ENCODE data around the gene SNPH.

SNPH gene

DNA sequence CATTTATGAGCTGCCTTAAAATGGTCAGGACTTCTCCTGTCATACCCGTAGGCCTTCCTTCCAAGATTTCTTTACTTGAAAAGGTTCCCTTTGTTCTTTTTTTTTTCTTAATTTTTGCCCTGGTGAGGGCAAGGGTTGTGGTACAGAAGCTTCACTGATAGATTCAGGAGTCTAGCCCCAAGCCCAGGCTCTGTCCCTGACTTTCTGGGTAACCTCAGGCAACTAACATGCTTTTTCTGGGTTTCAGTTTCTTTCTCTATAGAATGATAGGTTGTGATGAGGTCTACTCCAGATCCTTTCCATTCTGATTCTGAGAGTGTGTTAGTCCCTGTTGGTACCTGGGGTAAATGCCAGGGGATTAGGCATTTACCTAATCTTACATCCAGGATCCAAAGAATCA, 21.2 kb downstream of the SNPH start:
- DNase-seq (ENCODE audit: low read depth), result no peak

GRCh38 chr20:1287787-1288569, 21.9 kb downstream of the SNPH start:
- DNase-seq (ENCODE audit: low read depth), result no peak

- DNase-seq (ENCODE audit: low read depth), result no peak
These were observed 25.2 kb downstream of the SNPH start for GRCh38 chr20:1291191-1291741.

DNA sequence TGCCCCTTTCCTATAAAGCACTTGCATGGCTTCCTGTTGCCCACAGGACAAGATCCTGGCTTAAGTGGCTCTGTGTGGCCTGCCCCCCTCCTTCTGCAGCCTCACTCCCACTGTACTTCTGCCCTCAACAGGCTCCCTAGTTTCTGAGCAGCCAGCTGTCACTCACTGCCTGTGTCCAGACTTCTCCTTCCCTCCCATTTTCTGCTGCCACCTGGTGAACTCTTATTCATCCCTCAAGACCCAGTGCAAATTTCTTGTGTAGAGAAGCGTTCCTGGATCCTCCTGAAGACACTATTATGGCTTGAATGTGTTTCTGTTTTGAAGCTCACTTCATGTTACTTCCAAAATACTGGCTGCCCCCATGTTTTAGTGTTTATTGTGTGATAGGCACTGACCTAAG, 26.5 kb downstream of the SNPH start:
- DNase-seq (ENCODE audit: low read depth), result no peak

- DNase-seq (ENCODE audit: low read depth), result no peak
These were observed 27.7 kb downstream of the SNPH start for GRCh38 chr20:1293641-1294379.

DNA sequence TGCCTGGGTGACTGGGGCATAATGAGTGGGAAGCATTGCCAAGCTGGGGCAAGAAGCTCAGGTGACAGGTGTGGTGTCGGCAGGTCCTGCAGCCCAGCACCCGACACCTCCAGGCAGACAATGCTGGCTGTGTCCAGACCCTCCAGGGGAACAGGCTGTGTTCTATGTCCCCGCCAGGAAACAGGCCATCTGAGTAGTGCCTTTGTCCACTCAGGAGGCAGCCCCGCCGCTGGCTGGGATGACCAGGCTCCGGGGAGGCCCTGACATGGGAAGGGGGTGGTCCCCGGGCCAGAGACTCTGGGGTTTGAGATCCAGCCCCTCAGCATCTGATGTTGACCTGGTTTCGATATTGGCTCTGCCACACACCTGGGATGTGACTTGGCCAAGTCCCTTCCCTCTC, 28.4 kb downstream of the SNPH start:
- DNase-seq (ENCODE audit: low read depth), result no peak

DNA sequence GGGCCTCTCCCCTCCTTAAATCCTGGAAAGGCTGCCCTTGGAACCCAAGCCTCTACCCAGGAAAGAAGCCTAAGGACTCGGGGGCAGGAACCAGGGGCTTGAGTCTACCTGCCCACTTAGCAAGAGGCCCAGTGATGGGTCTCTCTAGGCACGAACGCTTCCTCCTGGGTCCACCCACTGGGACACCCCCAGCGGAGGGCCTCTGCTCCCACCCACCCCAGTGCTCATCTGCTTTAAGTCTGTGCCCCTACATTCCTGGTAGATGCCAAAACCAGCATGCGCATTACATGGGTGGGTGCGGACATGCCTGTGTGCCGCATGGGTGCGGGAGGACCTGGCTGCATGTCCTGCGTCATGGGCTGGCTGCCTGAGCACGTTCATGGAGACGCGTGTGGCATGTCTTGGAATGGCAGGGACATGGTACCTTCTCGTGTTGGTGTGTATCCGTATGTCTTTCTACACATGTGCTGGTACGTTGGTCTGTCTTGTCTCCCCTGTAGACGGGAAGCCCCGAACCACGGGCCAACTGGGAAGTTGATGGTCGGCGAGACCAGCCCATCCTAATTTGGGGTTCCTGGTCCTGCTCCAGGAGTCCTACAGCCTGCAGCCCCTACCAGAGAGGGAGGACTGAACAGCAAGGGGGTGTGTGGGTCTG, 29.3 kb downstream of the SNPH start:
- DNase-seq (ENCODE audit: low read depth), result no peak

GRCh38 chr20:1296117-1296610, 30.1 kb downstream of the SNPH start:
- no peak for DNase-seq (ENCODE audit: low read depth)

DNA sequence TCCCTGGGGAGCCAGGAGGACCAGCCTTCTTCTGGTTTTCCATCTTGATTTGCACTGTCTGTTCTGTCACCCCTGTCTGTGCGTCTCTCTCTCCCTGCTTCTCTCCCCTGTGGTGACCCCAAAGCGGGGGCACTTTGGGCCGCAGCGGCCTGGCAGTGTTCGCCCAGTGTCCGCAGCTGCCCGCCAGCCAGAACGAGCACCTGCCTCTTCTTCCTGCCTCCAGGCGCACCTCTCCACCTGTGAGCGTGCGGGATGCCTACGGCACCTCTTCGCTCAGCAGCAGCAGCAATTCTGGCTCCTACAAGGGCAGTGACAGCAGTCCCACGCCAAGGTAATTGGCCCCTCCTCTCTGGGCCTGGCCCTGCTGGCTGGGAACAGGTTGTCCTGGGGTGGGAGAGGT, 30.8 kb downstream of the SNPH start:
- DNase-seq (ENCODE audit: low read depth), result no peak

- no peak for DNase-seq (ENCODE audit: low read depth)
These were observed 31.4 kb downstream of the SNPH start for GRCh38 chr20:1297486-1297885.

DNA sequence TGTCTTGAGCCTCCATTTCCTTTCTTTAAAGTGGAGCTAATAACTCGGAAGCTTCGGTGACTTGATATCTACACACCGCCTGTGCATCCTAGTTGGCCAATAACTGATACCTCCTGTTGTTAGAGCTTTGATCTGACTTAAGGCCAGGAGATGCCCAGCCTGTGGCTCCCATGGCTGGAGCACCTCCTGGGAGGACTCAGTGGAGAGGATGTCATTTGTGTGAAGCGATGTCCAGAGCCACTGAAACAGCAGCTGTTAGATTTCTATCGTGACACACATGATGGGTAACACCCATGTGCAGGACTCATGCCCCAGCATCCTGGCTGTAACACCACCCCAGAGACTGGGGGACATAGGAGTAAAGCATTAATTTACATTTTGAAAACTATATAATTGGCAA, 32.1 kb downstream of the SNPH start:
- no peak for DNase-seq (ENCODE audit: low read depth)

DNA sequence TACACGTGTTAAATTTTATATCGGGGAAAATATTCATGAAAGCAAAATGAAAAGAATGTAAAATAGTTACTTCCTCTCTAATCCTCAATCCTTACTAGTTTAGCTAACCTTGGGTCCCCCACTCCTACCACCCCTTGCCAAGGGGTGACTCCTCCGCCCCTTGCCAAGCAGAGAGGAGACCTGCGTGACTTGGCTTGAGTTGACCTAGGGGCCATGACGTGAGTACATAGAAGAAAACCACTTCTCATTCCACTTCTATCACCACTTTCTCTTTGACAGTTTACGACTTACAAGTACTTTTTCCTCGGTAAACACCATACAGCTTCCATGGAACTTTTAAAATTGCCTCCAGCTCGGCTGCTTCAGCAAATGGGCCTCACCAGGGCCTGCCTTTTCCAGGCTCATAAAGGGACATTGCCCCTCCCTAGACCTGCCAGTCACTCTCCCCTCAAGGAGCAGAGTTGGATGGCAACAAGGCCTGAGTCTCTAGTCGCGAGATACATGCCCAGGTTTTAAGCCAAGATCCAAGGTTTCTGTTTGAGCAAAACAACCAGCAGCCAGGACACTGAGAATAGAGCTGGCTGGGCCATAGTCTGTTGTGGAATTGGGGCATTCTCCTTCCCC, 32.9 kb downstream of the SNPH start:
- DNase-seq (ENCODE audit: low read depth), result no peak

DNA sequence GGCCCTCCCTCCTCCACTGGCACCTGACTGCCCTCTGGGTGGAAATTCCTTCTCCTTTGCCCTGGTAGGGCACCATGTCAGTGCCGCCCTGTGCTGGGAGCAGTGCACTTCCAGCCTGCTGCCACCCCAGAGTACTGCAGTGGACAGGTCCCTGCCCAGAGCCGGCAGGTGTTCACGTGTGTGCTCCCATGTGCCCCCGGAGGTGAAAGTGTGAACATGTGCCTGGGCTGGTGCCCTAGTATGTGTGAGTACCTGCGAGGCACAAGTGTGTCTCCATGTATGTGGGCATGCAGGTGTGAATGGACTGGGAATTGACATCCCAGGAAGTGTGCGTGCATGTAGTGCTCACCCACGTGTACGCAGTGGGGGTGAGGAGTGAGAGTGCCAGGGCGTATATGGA, 33.4 kb downstream of the SNPH start:
- no peak for DNase-seq (ENCODE audit: low read depth)

DNA sequence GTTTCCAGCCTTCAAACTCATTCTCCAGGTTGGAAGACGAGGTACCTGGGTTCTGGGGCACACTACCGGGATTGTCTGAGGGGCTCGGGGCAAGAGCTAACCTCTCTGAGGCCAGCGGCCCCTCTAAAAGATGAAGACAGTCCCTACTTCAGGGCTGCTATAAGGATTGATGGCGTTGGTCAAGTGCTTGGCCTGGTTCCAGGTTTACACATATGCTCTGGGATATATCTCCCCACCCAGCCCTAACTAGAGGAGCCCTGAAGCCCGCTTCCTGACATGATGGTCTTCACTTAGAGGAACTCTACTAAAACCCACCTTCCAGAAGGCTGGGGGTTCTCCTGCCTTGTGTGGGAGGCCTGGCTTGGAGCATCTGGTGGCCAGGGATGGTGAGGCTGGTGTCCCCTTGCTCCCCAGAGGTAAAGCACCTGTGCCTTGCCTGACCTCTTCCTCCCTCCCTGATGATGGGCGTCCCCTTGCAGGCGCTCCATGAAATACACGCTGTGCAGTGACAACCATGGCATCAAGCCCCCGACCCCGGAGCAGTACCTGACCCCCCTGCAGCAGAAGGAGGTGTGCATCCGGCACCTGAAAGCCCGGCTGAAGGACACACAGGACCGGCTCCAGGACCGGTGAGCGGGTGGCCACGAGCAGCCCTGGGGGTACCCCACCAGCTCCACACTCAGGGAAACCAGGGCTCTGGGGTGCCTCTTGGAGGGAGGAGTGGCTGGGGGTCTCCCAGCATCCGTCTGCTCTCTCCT, 34.2 kb downstream of the SNPH start:
- no peak for DNase-seq (ENCODE audit: low read depth)

DNA sequence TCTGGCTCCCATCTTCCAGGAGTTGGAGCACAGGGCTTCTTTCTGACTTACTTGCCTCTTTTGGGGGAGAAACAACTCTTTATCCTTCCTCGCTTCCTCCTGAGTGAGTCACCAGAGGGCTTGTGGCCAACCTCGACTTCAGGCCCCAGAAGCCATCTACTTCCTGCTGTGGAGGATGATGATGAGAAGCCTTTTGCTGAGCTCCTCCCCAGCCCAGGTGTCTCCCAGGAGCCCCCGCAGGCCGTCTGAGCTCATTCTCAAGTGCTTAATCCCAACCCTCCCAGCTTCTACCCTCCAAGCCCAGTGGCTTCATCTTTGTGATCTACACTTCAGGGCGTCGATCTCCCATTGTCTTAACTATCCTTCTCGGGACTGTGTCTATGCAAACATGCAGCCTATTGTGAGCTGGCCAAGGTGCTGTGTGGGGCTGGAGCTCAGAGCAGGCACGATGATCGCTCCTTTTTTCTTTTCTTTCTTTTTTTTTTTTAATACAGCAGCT, 35.0 kb downstream of the SNPH start:
- peak; percentile 32 for DNase-seq (ENCODE audit: low read depth)

DNA sequence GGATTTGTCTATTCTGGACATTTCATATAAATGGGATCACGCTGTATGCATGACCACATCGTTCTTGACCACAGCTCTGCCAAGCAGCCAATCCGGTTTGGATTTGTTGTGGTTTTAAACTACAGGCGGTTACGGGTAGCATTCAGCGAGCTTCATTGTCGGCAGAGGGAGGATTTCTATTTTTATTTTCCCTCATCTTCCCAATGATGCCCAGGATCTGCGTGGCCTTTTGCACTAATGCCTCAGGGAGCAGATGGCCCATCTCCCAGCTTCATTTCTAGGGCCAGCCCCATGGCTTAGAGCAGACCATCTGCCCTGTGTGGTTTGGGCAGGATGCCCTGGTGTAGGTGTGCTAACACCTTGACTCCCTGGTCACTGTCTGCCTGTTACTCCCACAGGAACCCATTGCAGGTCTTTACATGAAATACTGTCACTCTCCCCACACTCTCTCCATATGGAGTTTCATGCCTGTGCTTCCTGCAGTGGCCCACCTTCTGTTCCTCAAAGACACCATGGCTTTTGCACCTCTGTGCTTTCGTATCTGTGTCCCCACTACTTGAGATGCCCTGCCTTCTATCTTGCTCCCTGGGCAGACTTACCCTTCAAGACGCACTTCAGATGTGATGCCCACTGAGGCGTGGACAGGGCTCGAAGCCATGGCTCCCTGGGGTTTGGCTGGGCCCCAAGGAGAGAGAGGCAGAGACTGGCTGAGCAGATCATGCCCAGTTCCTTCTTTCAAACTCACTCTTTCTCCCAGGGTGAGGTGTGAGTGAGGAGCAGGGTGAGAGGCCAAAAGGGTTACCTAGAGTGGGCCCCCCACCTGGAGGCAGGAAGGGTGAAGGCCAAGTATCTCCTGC, 36.8 kb downstream of the SNPH start:
- DNase-seq (ENCODE audit: low read depth), result no peak

GRCh38 chr20:1304710-1305515, 38.8 kb downstream of the SNPH start:
- no peak for DNase-seq (ENCODE audit: low read depth)

- DNase-seq (ENCODE audit: low read depth), result no peak
These were observed 39.6 kb downstream of the SNPH start for GRCh38 chr20:1305712-1306111.

All from activated T-helper 1 cell treated with Interleukin-2 at 50 U/mL for 16 hours (primary cell).